Measurements from ENCODE around the gene PEX5L. TPM values are rescaled to one million over a fixed set of nuclear protein-coding genes. Genes with fewer than 3 reads are reported as not detected.

The PEX5L gene
- total RNA-seq, 1 experiment from 2014 or later = 0.33 TPM

- H3K9me3 ChIP-seq (ENCODE audit: insufficient read depth, low read depth) = no peaks in the 10 kb centered on the region
- TF ChIP-seq EZH2 (IDR thresholded peaks at IDR 0.05; ENCODE audit: low read depth) (no peak), CTCF (conservative IDR thresholded peaks at IDR 0.05) (no peak)
- H3K9me2 ChIP-seq (ENCODE audit: insufficient read depth) = no peaks in the 10 kb centered on the region
- H3K4me1 ChIP-seq (replicated peaks; ENCODE audit: insufficient read depth) = no peaks in the 10 kb centered on the region
- H4K20me1 ChIP-seq (ENCODE audit: insufficient read depth) = no peaks in the 10 kb centered on the region
- DNase-seq = no peak
- intact Hi-C loops (cut with micrococcal nuclease; ENCODE audit: unreplicated experiment) = no loop called here
- H3K4me2 ChIP-seq = no peak overlapping the region
- CTCF ChIA-PET = no interaction called here
- H3K27me3 ChIP-seq (ENCODE audit: insufficient read depth, low read depth) = no peaks in the 10 kb centered on the region
- no peak overlapping the region for H2AFZ ChIP-seq
- BruUV-seq (replicated peaks) = no TSS peak
- no peaks in the 10 kb centered on the region for H3K79me2 ChIP-seq (ENCODE audit: low read depth)
- no peaks in the 10 kb centered on the region for H3F3A ChIP-seq (ENCODE audit: insufficient read depth, low read depth)
- POLR2A ChIA-PET (ENCODE audit: unreplicated experiment) = no interaction called here
- H3K36me3 ChIP-seq (ENCODE audit: low read depth) = no peaks in the 10 kb centered on the region
- H3K4me3 ChIP-seq = no peak overlapping the region
- no peak overlapping the region for H3K27ac ChIP-seq
These were observed 235.5 kb downstream of the PEX5L start for GRCh38 chr3:179801263-179801662.

GRCh38 chr3:179797192-179797591 is 239.5 kb downstream of the PEX5L start:
- no TSS peak for BruUV-seq (replicated peaks)
- H2AFZ ChIP-seq = no peak overlapping the region
- H3K4me2 ChIP-seq = no peak overlapping the region
- H3K9me3 ChIP-seq (ENCODE audit: insufficient read depth, low read depth) = no peaks in the 10 kb centered on the region
- intact Hi-C loops (cut with micrococcal nuclease; ENCODE audit: unreplicated experiment) = no loop called here
- DNase-seq = no peak
- no peak overlapping the region for H3K4me3 ChIP-seq
- POLR2A ChIA-PET (ENCODE audit: unreplicated experiment) = no interaction called here
- H3F3A ChIP-seq (ENCODE audit: insufficient read depth, low read depth) = no peaks in the 10 kb centered on the region
- H3K27me3 ChIP-seq (ENCODE audit: insufficient read depth, low read depth) = no peaks in the 10 kb centered on the region
- H3K4me1 ChIP-seq (replicated peaks; ENCODE audit: insufficient read depth) = no peaks in the 10 kb centered on the region
- H3K36me3 ChIP-seq (ENCODE audit: low read depth) = no peaks in the 10 kb centered on the region
- H3K27ac ChIP-seq = no peak overlapping the region
- no peaks in the 10 kb centered on the region for H3K9me2 ChIP-seq (ENCODE audit: insufficient read depth)
- H3K79me2 ChIP-seq (ENCODE audit: low read depth) = no peaks in the 10 kb centered on the region
- CTCF ChIA-PET = no interaction called here
- no peaks in the 10 kb centered on the region for H4K20me1 ChIP-seq (ENCODE audit: insufficient read depth)
- TF ChIP-seq EZH2 (IDR thresholded peaks at IDR 0.05; ENCODE audit: low read depth) = no peak
- TF ChIP-seq CTCF (conservative IDR thresholded peaks at IDR 0.05) = no peak

GRCh38 chr3:179796421-179796820 is 240.3 kb downstream of the PEX5L start:
- H3K27me3 ChIP-seq (ENCODE audit: insufficient read depth, low read depth) = no peaks in the 10 kb centered on the region
- H3K36me3 ChIP-seq (ENCODE audit: low read depth) = no peaks in the 10 kb centered on the region
- ChIA-PET CTCF (no interaction called here), POLR2A (ENCODE audit: unreplicated experiment) (interaction anchor here (0.5 kb wide), 1 partner anchor 294 kb away, joined by 6 read pairs; no protein-coding TSS in a partner anchor)
- no peak overlapping the region for H3K4me3 ChIP-seq
- no peaks in the 10 kb centered on the region for H3K9me2 ChIP-seq (ENCODE audit: insufficient read depth)
- H3K79me2 ChIP-seq (ENCODE audit: low read depth) = no peaks in the 10 kb centered on the region
- no peaks in the 10 kb centered on the region for H3K9me3 ChIP-seq (ENCODE audit: insufficient read depth, low read depth)
- intact Hi-C loops (cut with micrococcal nuclease; ENCODE audit: unreplicated experiment) = no loop called here
- H4K20me1 ChIP-seq (ENCODE audit: insufficient read depth) = no peaks in the 10 kb centered on the region
- H3K27ac ChIP-seq = no peak overlapping the region
- TF ChIP-seq CTCF (conservative IDR thresholded peaks at IDR 0.05) (no peak), EZH2 (IDR thresholded peaks at IDR 0.05; ENCODE audit: low read depth) (no peak)
- H3F3A ChIP-seq (ENCODE audit: insufficient read depth, low read depth) = no peaks in the 10 kb centered on the region
- BruUV-seq (replicated peaks) = no TSS peak
- H3K4me1 ChIP-seq (replicated peaks; ENCODE audit: insufficient read depth) = no peaks in the 10 kb centered on the region
- DNase-seq = no peak
- H3K4me2 ChIP-seq = no peak overlapping the region
- no peak overlapping the region for H2AFZ ChIP-seq

All from PC-9 (cell line).